Measurements from ENCODE around the gene PDE8A.
A peak's percentile ranks its signal among the peaks of the same experiment; 100 is the strongest.
"Not testable (repeated sequence)": the region's sequence is repeated elsewhere in the genome, so short reads cannot be mapped to it uniquely, and the experiment has no call there.

Gene PDE8A

DNA sequence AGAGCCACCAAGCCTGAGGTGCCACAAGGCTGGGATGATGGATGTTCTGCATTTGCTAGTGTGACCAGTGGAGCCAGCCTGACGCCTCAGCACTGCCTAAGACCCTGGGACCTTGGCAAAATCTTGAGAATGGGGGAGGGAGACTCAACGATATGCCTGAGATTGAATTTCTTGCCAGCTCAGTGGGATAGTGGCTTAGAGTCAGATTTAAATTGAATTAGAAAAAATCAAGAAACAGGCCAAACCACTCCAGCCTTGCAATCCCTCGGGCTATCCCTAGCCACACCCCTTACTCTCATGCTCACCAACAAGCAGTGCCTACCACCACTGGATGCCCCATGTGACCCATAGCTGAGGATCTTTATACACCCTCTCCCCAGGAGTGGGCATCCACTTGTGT, 18.7 kb upstream of the PDE8A start:
- DNase-seq: no peak

DNA sequence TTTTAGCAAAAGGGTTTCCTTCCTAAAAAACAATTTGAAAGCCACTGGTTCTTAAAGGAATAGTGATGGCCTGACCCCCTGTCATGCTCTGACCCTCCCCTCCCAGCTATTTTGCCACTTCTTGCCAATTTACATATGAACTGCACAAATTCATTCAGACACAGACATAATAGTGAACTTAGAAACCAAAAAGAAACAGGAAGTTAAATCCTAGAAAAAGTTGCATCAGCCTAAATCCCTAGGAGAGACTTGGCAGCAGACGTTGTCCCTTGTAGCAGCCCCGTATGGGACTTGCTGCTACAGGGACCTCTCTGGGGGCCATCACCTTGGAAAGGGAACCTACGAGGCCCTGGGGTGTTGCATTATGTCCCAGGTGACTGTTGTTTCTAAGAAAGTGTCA, 14.3 kb upstream of the PDE8A start:
- DNase-seq: no peak

DNA sequence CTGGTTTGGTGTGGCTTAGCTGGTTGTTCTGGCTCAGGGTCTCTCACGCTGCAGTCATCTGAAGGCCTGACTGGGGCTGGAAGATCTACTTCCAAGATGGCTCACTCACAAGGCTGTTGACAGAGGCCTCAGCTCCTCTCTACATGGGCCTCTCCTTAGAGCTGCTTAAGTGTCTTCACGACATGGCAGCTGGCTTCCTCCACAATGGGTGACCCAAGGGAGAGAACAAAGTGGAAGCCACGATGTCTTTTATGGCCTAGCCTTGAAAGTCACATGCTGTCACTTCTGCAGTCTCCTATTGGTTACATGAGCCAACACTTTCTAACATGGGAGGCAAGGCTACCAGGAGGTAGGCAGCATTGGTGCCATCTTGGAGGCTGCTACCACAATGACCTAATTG, 13.4 kb upstream of the PDE8A start:
- no peak for DNase-seq

DNA sequence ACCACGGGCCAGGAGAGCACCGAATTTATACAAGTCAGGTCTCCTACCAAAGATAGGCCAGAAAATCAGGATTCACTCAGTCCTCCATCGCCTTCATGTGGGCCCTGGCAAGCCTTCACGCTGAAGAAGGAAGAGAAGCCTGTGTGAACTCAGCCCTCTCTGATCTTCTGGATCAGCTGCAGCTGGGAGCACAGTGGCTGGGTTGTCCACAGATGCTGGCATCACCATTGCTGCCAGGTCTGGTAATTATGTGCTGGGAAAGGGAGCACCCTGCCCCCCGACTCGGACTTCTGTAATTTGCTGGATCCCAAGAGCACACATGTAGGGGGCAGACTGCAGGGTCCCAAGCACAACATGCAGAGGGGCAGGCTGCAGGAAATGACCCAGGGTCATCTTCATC, 12.4 kb upstream of the PDE8A start:
- DNase-seq: no peak

DNA sequence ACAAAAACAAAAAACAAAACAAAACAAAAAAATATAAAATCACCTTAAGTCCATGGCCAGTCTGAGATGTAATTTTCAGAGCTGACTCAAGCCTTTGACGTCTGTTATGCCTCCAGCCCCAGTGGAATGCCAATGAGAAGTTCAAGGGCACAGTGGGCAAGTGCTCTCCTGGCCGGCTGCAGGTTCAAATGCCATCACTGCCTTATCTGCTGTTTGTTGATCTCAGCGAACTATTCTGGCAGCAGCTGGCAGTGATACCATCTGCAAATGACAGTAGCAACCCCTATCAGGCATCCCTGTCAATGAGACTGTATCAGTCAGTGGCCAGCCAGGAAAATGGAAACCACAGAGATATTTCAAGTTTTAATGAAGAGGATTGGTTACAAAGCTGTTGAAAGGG, 10.8 kb upstream of the PDE8A start:
- no peak for DNase-seq

DNA sequence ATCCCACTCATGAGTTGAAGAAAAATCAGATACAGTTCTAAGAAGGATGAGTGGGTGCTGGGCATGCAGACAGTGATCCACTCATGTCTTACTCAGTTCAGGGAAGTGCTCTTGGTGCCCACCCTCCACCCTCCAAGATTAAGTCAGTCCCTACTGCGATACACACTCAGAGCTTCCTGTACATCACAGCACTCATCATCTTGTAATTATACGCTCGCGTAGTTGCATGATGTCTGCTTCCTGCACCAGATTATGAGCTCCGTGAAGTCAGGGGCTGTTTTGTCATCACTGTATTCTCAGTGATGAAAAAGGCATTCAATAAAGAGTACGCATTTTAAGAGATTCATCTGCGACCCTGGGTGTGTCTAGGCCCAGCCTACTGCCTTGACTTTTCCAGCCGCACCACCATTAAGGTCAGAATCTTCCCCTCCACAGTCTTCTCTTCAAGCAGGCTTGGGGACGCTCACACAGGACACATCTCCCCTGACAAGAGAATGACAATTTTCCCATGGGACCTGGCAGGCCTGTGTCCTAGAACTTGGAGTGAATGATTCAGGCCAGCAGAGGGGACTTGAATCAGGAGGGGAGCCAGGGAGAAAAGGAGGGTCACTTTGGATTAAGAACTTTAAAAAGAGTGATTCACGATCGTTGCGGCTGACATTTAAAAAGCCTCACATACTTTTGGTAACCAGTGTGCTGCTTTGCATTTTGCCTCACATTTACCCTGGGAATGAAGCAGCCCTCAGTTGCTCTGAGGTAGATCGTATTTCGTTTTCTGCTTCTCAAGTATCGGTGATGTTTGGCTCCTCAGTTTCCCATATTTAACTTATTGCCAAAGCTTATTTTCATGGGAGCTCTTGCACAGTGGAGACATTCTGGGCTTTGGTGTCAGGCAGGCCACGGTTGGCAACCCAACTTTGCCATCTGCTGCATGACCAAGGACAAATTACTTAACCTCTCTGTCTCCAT, 7.9 kb upstream of the PDE8A start:
- DNase-seq: peak; percentile 58

DNA sequence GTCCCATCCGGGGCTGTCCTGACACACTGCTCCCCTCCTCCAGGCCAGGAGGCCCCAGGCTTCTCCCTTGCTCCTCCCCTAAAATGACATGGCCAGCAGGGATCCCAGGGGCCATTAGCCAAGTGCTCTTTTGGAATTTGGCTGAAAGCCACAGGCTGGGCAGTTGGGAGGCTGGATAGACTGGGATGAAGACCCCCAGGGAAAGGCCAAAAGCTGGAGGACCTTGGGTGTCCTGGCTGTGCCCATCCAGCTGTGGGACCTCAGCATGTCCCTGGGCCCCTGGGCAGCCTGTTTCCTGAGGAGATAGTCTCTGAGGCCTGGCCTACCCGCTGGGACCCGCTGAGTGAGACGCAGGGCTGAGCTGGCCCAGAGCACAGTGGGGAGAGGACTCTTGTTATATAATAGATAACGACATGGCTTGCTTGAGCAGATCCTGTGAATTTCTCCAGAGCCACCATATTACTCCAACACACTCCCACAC, 5.7 kb upstream of the PDE8A start:
- DNase-seq: no peak

DNA sequence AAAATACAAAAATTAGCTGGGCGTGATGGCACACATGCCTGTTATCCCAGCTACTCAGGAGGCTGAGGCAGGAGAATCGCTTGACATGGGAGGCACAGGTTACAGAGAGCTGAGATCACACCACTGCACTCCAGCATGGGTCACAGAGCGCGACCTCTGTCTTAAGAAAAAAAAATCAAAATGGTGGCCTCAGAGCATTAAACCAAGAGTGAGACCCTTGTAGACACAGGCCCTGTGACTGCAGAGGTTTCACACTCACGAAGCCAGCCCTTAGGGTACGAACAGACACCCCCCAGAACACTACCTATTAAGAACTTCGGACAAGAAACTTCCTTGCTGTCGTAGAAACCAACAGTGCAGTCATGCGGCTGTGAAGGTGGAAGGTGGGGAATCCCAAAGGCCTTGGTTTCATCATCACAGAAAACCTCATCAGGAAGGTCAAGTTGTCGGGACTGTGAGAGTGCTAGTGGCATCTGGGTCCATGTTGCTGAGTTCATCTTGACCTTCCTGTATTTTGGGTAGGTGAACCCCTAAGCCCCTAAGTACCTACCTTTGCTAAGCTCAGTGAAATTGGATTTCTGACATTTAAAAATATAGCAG, 4.8 kb upstream of the PDE8A start:
- no peak for DNase-seq

DNA sequence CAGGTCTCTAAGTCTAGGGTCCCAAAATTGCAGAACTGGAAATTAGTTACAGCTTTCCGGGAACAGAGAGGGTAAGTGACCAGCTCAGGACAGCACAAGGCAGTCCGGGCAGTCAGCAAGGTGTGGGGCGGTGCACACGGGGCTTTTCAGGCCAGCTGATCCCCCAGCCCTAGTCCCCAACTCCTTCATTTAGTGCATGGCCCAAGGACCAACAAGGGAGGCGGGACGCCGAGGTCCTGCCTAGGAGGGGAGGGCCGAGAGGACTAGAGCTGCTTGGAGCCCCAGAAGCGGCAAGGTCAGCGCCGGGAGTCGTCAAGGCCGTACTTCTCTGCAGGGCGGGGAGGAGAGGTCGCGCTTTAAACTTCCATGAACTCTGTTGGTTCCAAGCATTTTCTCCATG, 2.0 kb upstream of the PDE8A start:
- no peak for DNase-seq

DNA sequence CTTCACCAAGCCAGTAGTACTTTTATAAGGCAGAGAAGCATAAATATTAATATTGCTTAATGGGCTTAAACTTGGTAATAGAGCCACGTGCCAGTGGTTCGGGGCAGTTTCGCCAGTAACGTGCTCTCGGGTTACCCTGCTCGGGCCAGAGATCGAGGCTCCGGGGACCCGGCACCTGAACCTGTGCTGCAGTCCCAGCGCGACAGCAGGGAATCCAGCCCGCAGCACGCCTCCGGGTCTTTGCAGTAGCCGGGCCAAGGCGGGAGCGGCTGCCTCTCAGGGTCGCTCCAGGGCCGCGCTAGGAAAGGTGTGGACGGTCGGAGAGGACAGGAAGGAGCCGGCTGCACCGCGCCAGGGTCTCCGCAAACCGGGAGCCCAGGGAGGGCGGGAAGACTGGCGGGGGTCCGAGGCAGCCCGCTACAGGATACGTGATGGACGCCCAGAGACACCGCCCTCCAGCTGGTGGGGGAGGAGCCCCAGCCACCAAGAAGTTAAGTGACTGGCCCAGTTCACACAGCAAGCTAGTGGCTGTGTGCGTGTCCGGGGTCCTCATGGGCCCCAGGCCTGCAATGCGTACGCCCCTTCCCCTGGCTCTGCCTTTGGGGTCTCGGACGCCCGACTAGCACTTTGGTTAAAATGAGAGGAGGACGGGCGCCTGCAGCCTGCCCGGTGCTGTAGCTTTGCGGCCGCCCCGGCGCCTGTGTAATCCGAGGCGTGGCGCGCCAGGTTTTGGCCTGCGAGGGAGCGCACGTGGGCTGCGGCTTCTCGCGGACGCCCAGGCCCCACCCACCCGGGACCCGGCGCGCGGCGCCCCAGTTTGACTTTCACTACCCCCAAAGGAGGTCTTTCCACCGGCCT, 1.2 kb upstream of the PDE8A start:
- DNase-seq: peak; percentile 75

DNA sequence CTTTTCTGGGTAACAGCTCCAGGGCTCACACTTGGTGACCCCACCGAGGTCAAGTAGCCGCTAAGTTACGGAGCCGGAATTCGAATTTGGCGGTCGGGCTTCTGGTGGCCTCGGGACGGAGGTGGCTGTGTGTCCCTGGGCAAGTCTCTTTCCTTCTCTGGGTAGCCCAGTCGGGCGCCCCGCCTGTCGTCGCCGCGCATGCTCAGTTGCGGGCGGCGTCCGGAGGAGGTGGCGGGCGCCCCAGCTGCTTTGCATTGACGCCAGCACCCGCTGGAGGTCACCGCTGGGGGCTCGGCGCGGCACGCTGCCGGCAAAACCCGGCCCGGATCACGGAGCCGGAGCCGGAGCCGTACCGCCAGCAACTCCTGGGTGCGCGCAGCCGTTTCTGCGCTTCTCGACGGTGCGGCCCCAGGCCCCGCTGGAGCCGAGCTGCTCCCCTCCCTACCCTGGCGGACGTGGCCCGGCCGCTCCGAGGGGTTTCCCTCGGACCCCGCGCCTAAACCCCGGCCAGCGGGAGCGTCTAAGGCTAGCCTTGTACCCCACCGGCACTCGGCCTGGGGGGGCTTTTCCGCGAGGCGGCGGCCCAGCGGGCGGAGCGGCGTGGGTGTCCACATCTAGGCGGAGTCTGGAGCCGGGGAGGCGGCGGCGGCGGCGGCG, 474 bp upstream of the PDE8A start:
- peak; percentile 96 for DNase-seq

DNA sequence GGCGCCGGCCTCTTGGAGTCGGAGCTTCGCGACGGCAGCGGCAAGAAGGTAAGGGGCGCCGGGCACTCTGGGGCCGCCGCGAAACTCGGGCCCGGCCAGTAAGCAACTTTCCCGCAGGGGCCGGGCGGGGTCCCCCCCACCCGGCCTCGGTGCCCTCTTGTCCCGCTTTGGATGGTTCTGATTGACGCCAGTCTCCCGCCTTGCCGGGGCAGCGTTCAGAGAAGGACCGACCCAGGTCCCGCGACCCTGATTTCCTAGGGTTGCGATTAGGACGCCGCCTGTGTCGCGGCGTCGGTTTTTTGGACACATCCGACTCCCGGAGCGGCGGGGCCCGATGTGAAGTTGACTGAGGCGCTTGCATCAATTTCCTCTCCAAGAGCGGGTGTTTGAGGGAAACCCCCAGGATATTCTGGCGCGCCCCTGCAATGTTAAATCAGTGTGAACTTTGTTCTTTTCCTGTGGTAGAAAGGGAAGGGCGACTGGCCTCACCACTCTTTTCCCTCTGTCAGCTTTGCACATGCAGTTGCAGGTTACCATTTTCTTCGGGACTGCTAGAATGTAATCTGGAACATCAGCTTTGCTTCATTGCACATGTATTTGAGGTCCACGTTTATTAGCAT, 755 bp downstream of the PDE8A start:
- no peak for DNase-seq

DNA sequence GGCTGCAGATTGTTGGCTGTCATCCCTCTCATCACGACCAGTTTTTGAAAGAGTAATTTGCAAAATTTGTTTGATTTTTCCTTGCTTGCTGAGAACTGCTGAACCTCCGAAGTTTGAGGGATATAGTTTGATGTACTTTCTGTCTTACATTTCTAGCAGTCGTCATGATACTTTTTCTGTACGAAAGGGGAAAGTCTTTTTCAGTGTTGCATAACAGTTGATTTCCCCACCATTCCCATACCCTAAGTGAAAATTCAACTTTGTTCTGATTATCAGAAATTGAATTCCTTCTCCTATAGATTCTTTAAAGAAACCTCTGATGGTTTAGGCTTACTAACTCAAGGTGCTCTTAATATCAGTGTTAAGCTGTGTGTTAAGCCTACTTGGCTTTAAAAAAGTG, 1.6 kb downstream of the PDE8A start:
- DNase-seq: no peak

DNA sequence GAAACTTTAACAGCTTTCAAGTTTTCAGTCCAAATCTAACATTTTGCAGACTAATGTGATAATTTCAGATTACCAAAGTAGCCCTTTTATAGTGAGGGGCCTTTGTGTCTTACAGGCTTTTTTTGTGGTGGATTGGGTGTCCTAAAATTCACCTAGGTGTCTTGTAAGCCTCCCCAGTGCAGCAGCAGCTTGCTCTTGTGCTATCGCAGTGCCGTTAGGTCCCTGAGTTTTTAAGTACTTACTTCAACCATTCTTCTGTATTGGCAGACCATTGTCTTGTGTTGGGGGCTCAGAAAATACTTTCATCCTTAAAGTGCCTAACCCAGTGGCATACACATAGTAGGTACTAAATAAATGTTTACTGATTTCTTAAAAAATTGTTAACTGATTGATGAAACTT, 2.1 kb downstream of the PDE8A start:
- DNase-seq: no peak

DNA sequence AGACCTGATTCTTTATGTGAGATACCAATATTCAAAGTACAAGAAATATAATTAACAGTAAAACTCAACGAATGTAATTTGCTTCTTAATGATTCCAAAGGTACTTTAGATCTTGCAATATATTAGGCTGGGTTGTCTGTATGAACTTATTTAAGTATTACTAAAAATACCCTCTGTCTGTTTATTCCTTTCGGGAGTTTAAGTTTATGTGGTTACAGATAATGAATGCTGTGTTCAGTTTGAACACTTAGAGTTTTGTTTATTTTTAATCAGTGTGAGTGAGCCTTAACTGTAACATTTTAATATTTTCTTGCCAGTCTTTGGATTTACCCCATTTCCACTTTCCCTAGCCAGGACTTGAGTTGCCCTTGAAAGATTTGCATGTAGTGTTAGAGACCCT, 3.5 kb downstream of the PDE8A start:
- no peak for DNase-seq

DNA sequence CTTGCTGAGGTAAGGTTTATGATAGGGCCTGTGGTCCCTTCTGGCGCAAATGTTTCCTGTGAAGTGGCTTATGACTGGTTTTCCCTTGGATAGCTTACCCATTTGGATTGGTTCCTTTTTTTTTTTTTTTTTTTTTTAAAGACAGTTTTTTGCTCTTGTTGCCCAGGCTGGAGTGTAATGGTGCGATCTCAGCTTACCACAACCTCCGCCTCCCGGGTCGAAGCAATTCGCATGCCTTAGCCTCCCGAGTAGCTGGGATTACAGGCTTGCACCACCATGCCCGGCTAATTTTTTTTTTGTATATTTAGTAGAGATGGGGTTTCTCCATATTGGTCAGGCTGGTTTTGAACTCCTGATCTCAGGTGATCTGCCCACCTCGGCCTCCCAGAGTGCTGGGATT, 5.7 kb downstream of the PDE8A start:
- not testable (repeated sequence) for DNase-seq

DNA sequence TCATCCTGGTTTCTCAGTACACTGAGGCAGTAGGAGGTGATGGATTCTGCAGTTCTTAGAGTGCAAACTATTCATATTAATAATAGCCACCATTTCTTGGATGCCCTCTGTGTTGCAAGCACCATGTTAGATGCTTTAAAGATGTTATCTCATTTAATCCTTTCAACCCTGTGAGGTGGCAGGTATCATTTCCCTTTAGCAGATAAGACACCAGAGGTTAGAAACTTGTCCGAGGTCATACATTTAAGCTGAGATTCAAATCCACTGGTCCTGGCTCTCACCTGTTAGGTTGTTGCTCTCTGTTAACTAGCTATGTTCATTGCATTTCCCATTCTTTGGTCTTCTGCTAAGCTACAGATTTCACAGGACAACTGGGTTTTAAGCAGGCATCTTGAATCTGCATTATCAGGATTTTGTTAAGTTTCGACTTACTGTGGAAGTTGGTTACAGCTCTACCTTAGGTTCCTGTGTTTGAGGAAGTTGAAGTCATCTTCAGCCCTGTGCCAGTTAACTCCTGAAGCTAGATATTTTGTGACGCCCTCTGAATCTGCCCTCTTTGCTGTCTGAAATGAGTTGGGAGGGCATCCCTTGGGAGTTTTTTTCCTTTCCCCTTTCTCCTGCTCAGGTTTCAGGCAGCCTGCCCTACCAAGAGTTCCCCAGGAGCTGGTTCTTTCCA, 6.4 kb downstream of the PDE8A start:
- DNase-seq: no peak

DNA sequence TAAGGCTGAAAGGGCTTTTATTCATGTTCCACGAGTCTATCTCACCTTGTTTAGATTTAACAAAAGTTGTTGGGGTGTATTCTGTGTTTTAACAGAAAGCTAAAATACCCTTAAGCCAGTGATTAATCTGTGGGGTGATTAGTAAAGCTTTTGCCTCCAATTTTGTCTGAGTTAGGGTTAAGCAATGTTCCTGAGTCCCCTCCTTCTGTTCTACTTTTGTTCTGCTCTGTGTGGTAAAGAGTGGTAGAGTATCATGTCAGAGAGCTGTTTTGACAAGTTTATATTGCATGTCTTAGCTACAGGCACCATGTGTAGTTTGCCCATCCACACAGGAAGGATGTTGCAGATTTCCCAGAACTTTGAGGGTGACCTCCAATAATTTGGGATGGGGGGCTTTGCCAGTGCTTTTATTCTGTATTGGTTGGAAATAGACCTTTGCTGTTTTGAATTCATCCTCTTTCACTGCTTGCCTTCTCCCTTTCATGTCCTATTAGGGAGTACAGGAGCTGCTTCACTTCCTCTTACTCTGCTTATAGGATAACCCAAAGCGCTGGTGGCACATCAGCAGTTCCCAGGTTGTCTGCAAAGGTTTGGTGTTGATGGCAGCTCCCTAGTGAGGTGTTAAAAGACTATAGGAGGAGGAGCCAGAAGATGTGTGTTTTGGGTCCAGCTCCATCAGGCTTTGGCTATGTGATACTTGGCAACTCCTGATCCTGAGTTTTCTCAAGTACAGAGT, 7.4 kb downstream of the PDE8A start:
- DNase-seq: no peak

DNA sequence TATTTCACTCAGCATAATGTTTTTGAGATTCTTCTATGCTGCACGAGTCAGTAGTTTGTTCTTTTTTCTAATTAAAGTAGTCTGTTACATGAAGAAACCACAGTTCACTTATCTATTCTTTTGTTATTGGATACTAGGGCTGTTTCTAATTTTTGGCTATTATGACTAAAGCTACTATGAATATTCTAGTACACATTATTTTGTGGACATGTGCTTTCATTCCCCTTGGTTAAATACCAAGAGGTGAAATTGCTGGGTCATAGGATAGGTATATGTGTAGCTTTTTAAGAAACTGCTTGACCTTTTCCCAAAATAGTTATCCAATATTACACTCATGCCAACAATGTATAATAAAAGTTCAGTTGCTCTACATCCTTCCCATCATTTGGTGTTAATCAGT, 8.9 kb downstream of the PDE8A start:
- no peak for DNase-seq

DNA sequence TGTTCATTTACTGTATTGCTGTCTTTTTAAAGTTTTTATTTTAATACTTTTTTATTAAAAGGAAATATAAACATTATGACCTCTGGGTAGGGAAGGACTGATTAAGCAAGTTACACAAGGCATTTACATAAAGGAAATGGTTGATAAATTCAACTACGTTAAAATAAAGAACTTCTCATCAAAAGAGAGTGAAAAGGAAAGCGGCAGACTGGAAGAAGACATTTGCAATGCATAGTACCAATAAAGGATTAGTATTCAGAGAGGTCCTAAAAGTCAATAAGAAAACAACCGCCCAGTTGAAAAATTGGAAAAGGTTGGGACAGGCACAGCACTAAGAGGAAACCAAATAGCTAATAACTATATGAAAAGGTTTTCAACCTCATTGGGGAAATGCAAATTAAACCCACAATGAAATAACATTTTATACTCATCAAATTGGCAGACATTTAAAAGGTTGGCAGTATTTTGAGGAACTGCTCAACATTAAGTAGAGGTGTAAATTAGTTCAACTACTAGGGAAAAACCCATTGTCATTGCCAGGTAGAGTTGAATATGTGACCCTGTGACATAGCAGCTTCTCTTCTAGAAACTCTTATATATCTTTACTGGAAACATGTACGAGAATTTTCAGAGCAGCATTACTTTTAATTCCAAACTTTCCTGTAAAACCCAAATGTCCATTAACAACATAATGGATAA, 9.5 kb downstream of the PDE8A start:
- no peak for DNase-seq
